Measurements from ENCODE around the gene ACTL7B.
"Not testable (repeated sequence)": the region's sequence is repeated elsewhere in the genome, so short reads cannot be mapped to it uniquely, and the experiment has no call there.

ACTL7B gene

GRCh38 chr9:108894225-108894997, 38.6 kb upstream of the ACTL7B start:
- DNase-seq (ENCODE audit: low read depth): no peak
- no peak overlapping the region for H3K4me3 ChIP-seq (ENCODE audit: low read depth, low read length)
- TF ChIP-seq, protein P1, sequence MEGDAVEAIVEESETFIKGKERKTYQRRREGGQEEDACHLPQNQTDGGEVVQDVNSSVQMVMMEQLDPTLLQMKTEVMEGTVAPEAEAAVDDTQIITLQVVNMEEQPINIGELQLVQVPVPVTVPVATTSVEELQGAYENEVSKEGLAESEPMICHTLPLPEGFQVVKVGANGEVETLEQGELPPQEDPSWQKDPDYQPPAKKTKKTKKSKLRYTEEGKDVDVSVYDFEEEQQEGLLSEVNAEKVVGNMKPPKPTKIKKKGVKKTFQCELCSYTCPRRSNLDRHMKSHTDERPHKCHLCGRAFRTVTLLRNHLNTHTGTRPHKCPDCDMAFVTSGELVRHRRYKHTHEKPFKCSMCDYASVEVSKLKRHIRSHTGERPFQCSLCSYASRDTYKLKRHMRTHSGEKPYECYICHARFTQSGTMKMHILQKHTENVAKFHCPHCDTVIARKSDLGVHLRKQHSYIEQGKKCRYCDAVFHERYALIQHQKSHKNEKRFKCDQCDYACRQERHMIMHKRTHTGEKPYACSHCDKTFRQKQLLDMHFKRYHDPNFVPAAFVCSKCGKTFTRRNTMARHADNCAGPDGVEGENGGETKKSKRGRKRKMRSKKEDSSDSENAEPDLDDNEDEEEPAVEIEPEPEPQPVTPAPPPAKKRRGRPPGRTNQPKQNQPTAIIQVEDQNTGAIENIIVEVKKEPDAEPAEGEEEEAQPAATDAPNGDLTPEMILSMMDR (conservative IDR thresholded peaks at IDR 0.05; ENCODE audit: low read depth, low read length): no peak

DNA sequence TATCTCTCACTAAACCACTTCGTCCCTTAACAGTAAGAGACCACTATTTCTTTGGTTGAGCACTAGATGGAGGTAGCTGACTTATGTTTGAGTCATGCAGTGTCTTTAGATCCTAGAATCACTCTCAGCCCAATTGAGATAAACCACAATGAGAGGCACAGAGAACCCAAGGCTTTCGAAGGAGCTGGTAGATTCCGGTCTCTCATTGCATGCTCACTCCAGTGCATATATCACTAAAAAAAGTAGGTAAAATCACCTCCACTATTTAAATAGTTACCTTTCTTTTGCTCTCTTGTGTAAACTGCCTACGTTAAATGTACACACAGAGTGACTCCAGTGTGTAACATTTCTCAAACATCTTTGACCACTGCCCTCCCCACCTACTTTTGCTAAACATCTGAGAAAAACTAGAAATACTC, 33.9 kb upstream of the ACTL7B start:
- TF ChIP-seq, protein P1 (conservative IDR thresholded peaks at IDR 0.05; ENCODE audit: low read depth, low read length): peak; percentile 53
- peak; percentile 78 for DNase-seq (ENCODE audit: low read depth)
- H3K4me3 ChIP-seq (ENCODE audit: low read depth, low read length): no peak overlapping the region

- H3K4me3 ChIP-seq (ENCODE audit: low read depth, low read length); DNase-seq (ENCODE audit: low read depth): not testable (repeated sequence)
Measured at GRCh38 chr9:108886594-108887271, 30.9 kb upstream of the ACTL7B start.

DNA sequence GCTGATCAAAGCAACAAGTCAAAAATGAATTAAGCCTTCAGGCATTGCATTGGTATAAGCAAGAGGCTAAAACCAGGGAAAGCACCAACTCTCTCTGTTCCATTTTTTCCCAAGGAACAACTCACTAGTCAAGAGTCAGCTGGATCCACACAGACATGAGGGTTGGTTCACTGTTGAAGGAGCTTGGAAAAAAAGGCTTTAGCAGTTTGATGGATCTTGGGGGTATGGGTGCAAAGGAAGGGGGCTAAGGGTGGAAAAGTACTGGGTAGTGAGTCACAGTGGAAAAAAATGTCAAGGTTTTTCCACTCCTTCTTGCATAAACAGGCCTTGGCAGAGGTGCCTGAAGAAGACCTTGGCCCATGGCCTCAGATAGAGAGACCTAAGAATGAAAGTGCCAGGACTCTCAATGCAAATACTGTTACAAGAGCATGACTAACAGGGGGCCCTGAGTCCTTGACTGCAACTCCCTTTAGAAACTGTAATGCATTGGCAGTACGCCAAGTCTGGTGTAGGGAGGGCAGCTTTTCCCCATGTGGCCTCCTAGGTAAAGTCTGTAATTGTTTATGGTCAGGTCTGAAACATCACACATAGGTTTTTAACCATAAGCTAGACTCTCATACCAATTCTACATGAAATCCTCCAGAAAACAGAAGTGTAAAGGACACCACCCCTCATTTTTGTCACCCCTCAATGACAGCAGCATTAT, 30.0 kb upstream of the ACTL7B start:
- TF ChIP-seq, protein P1 (conservative IDR thresholded peaks at IDR 0.05; ENCODE audit: low read depth, low read length): no peak
- no peak overlapping the region for H3K4me3 ChIP-seq (ENCODE audit: low read depth, low read length)
- DNase-seq (ENCODE audit: low read depth): peak; percentile 93

GRCh38 chr9:108884701-108885100, 28.9 kb upstream of the ACTL7B start:
- TF ChIP-seq, protein P1 (conservative IDR thresholded peaks at IDR 0.05; ENCODE audit: low read depth, low read length): no peak
- H3K4me3 ChIP-seq (ENCODE audit: low read depth, low read length): no peak overlapping the region
- DNase-seq (ENCODE audit: low read depth): no peak

DNA sequence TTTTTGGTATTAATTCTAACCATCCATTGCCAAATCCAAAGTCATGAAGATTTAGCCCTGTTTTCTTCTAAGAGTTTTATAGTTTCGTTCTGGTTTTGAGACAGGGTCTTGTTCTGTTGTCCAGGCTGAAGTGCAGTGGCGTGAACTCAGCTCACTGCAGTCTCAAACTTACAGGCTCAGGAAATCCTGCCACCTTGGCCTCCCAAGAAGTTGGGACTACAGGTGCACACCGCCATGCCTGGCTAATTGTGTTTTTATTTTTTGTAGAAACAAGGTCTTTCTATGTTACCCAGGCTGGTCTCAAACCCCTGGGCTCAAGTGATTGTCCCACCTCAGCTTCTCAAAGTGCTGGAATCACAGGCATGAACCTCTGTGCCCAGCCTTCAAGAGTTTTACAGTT, 27.3 kb upstream of the ACTL7B start:
- TF ChIP-seq, protein P1 (conservative IDR thresholded peaks at IDR 0.05; ENCODE audit: low read depth, low read length): no peak
- DNase-seq (ENCODE audit: low read depth): no peak
- H3K4me3 ChIP-seq (ENCODE audit: low read depth, low read length): no peak overlapping the region

Data from choroid plexus epithelial cell (primary cell).